ENCODE results near the gene FSIP1.

GRCh38 chr15:39629371-39629770 is 153.3 kb downstream of the FSIP1 start:
- TF ChIP-seq, protein P1, sequence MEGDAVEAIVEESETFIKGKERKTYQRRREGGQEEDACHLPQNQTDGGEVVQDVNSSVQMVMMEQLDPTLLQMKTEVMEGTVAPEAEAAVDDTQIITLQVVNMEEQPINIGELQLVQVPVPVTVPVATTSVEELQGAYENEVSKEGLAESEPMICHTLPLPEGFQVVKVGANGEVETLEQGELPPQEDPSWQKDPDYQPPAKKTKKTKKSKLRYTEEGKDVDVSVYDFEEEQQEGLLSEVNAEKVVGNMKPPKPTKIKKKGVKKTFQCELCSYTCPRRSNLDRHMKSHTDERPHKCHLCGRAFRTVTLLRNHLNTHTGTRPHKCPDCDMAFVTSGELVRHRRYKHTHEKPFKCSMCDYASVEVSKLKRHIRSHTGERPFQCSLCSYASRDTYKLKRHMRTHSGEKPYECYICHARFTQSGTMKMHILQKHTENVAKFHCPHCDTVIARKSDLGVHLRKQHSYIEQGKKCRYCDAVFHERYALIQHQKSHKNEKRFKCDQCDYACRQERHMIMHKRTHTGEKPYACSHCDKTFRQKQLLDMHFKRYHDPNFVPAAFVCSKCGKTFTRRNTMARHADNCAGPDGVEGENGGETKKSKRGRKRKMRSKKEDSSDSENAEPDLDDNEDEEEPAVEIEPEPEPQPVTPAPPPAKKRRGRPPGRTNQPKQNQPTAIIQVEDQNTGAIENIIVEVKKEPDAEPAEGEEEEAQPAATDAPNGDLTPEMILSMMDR (IDR thresholded peaks at IDR 0.05), result no peak
- no peak for TF ChIP-seq POLR2A (IDR thresholded peaks at IDR 0.05)

Measured in lower leg skin (tissue), 3 donors.